ENCODE results near the gene ZNF148.
"Not testable (repeated sequence)": the region's sequence is repeated elsewhere in the genome, so short reads cannot be mapped to it uniquely, and the experiment has no call there.

ZNF148 gene

GRCh38 chr3:125389282-125389681 lies 14.2 kb upstream of the ZNF148 start:
- DNase-seq (ENCODE audit: low read depth in 1 of 2, low spot score in 1 of 2): no peak
- TF ChIP-seq JUND (IDR thresholded peaks at IDR 0.05; ENCODE audit: low read depth): no peak
- in situ Hi-C loops (cut with HindIII; ENCODE audit: low pct_unique_long_range_greater_than_20kb, low sequenced_read_pairs): no loop called here

GRCh38 chr3:125388369-125388768 lies 13.2 kb upstream of the ZNF148 start:
- DNase-seq (ENCODE audit: low read depth in 1 of 2, low spot score in 1 of 2); in situ Hi-C loops (cut with HindIII; ENCODE audit: low pct_unique_long_range_greater_than_20kb, low sequenced_read_pairs): not testable (repeated sequence)

- DNase-seq (ENCODE audit: low read depth in 1 of 2, low spot score in 1 of 2): no peak
- in situ Hi-C loops (cut with HindIII; ENCODE audit: low pct_unique_long_range_greater_than_20kb, low sequenced_read_pairs): no loop called here
- TF ChIP-seq JUND (IDR thresholded peaks at IDR 0.05; ENCODE audit: low read depth): no peak
Measured at GRCh38 chr3:125386811-125387210, 11.7 kb upstream of the ZNF148 start.

GRCh38 chr3:125383744-125384143 lies 8.6 kb upstream of the ZNF148 start:
- in situ Hi-C loops (cut with HindIII; ENCODE audit: low pct_unique_long_range_greater_than_20kb, low sequenced_read_pairs): no loop called here
- no peak for TF ChIP-seq JUND (IDR thresholded peaks at IDR 0.05; ENCODE audit: low read depth)
- peak in 1 of 2 experiments; percentile 93 for DNase-seq (ENCODE audit: low read depth in 1 of 2, low spot score in 1 of 2)

- no peak for DNase-seq (ENCODE audit: low read depth in 1 of 2, low spot score in 1 of 2)
Measured at GRCh38 chr3:125382298-125382697, 7.2 kb upstream of the ZNF148 start.

GRCh38 chr3:125381743-125382142 lies 6.6 kb upstream of the ZNF148 start:
- no peak for DNase-seq (ENCODE audit: low read depth in 1 of 2, low spot score in 1 of 2)
- TF ChIP-seq JUND (IDR thresholded peaks at IDR 0.05; ENCODE audit: low read depth): no peak
- in situ Hi-C loops (cut with HindIII; ENCODE audit: low pct_unique_long_range_greater_than_20kb, low sequenced_read_pairs): no loop called here

More at GRCh38 chr3:125382298-125382697, 7.2 kb upstream of the ZNF148 start:
- in situ Hi-C loops (cut with HindIII; ENCODE audit: low pct_unique_long_range_greater_than_20kb, low sequenced_read_pairs): no loop called here
- no peak for TF ChIP-seq JUND (IDR thresholded peaks at IDR 0.05; ENCODE audit: low read depth)

- in situ Hi-C loops (cut with HindIII; ENCODE audit: low pct_unique_long_range_greater_than_20kb, low sequenced_read_pairs): no loop called here
- no peak for TF ChIP-seq JUND (IDR thresholded peaks at IDR 0.05; ENCODE audit: low read depth)
- DNase-seq (ENCODE audit: low read depth in 1 of 2, low spot score in 1 of 2): no peak
Measured at GRCh38 chr3:125381314-125381713, 6.2 kb upstream of the ZNF148 start.

DNA sequence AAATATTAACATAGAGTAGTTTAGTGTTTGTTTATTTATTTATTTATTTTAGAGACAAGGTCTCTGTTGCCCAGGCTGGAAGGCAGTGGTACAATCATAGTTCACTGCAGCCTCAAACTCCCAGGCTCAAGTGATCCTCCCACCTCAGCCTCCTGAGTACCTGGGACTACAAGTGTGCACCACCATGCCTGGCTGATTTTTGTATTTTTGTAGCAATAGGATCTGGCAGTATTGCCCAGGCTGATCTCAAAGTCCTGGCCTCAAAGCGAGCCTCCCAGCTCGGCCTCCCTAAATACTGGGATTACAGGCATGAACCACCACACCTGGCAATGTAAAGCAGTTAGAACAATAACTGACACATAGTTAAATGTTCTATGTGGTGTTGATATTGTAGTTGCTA lies 4.4 kb upstream of the ZNF148 start:
- no peak for DNase-seq (ENCODE audit: low read depth in 1 of 2, low spot score in 1 of 2)
- in situ Hi-C loops (cut with HindIII; ENCODE audit: low pct_unique_long_range_greater_than_20kb, low sequenced_read_pairs): no loop called here
- TF ChIP-seq JUND (IDR thresholded peaks at IDR 0.05; ENCODE audit: low read depth): no peak

DNA sequence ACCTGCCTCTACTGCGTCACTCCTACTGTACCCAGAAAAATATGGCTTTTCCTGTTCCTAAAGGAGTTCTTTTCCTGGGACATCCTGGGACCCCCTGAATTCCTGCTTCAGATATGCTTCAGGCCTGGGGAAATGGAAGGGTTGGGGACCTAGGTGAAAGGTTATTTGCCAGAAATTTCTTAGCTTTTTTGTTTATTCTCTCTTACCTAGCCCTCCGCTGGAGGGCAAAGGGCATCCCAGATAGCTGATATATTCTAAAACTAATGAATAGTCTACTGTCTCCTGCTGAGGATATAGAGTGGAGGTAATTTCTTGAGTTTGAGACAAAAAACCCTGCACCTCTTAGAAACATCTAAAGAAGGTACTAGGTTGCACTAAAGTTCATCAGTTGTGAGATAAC lies 3.6 kb upstream of the ZNF148 start:
- in situ Hi-C loops (cut with HindIII; ENCODE audit: low pct_unique_long_range_greater_than_20kb, low sequenced_read_pairs): no loop called here
- TF ChIP-seq JUND (IDR thresholded peaks at IDR 0.05; ENCODE audit: low read depth): no peak
- DNase-seq (ENCODE audit: low read depth in 1 of 2, low spot score in 1 of 2): no peak

GRCh38 chr3:125375950-125376679 lies 990 bp upstream of the ZNF148 start:
- peak in 1 of 2 experiments; percentile 46 for DNase-seq (ENCODE audit: low read depth in 1 of 2, low spot score in 1 of 2)
- in situ Hi-C loops (cut with HindIII; ENCODE audit: low pct_unique_long_range_greater_than_20kb, low sequenced_read_pairs): no loop called here
- TF ChIP-seq JUND (IDR thresholded peaks at IDR 0.05; ENCODE audit: low read depth): no peak

- in situ Hi-C loops (cut with HindIII; ENCODE audit: low pct_unique_long_range_greater_than_20kb, low sequenced_read_pairs): no loop called here
- TF ChIP-seq JUND (IDR thresholded peaks at IDR 0.05; ENCODE audit: low read depth): no peak
- DNase-seq (ENCODE audit: low read depth in 1 of 2, low spot score in 1 of 2): peak in 1 of 2 experiments; percentile 54
Measured at GRCh38 chr3:125374501-125374995, 577 bp downstream of the ZNF148 start.

- no peak for TF ChIP-seq JUND (IDR thresholded peaks at IDR 0.05; ENCODE audit: low read depth)
- no peak for DNase-seq (ENCODE audit: low read depth in 1 of 2, low spot score in 1 of 2)
- in situ Hi-C loops (cut with HindIII; ENCODE audit: low pct_unique_long_range_greater_than_20kb, low sequenced_read_pairs): no loop called here
Measured at GRCh38 chr3:125367403-125368230, 7.5 kb downstream of the ZNF148 start.

- no peak for TF ChIP-seq JUND (IDR thresholded peaks at IDR 0.05; ENCODE audit: low read depth)
- in situ Hi-C loops (cut with HindIII; ENCODE audit: low pct_unique_long_range_greater_than_20kb, low sequenced_read_pairs): no loop called here
- DNase-seq (ENCODE audit: low read depth in 1 of 2, low spot score in 1 of 2): no peak
Measured at GRCh38 chr3:125366132-125366531, 9.0 kb downstream of the ZNF148 start.
